Parathyroid adenoma (tissue), 2 donors: ENCODE results near the gene SNX8.
A peak's percentile ranks its signal among the peaks of the same experiment; 100 is the strongest.

Source experiments
- H2AFZ ChIP-seq: fragments of 300-600 bp; sonication (generic); one replicate; pipeline ENCODE4 v1.7.0; 2017; ENCODE audit warnings: antibody characterized with exemption, mild to moderate bottlenecking
- H3K27ac ChIP-seq: fragments of 300-600 bp; sonication (generic); one replicate; pipeline ENCODE4 v1.7.0; 2017
- H3K27me3 ChIP-seq: fragments of 300-600 bp; sonication (generic); one replicate; pipeline ENCODE4 v1.7.0; 2017; ENCODE audit warnings: low read length; ENCODE audit not compliant: control insufficient read depth, insufficient read depth
- H3K36me3 ChIP-seq: fragments of 300-600 bp; sonication (generic); one replicate; pipeline ENCODE4 v1.7.0; 2017; ENCODE audit warnings: low read length; ENCODE audit not compliant: control insufficient read depth, insufficient read depth
- H3K4me1 ChIP-seq: fragments of 300-600 bp; sonication (generic); one replicate; pipeline ENCODE4 v1.7.0; 2017; ENCODE audit warnings: control low read depth
- H3K4me2 ChIP-seq: fragments of 300-600 bp; sonication (generic); one replicate; pipeline ENCODE4 v1.7.0; 2017; ENCODE audit warnings: low read length
- H3K4me3 ChIP-seq: fragments of 300-600 bp; sonication (generic); one replicate; pipeline ENCODE4 v1.7.0; 2017; ENCODE audit warnings: low read depth, low read length
- H3K79me2 ChIP-seq: fragments of 300-600 bp; sonication (generic); one replicate; pipeline ENCODE4 v1.7.0; 2017; ENCODE audit warnings: control low read depth
- H3K9ac ChIP-seq: fragments of 300-600 bp; sonication (generic); one replicate; pipeline ENCODE4 v1.7.0; 2017; ENCODE audit warnings: mild to moderate bottlenecking
- H3K9me3 ChIP-seq: fragments of 300-600 bp; sonication (generic); one replicate; pipeline ENCODE4 v1.7.0; 2017; ENCODE audit warnings: low read length; ENCODE audit not compliant: control insufficient read depth
- CTCF ChIP-seq: fragments of 300-600 bp; sonication (generic); IDR thresholded peaks from one replicate; pipeline ENCODE4 v1.7.0; 2017; ENCODE audit warnings: antibody characterized with exemption, mild to moderate bottlenecking
- donor health status: primary hyperparathyroidism.

Gene SNX8

DNA sequence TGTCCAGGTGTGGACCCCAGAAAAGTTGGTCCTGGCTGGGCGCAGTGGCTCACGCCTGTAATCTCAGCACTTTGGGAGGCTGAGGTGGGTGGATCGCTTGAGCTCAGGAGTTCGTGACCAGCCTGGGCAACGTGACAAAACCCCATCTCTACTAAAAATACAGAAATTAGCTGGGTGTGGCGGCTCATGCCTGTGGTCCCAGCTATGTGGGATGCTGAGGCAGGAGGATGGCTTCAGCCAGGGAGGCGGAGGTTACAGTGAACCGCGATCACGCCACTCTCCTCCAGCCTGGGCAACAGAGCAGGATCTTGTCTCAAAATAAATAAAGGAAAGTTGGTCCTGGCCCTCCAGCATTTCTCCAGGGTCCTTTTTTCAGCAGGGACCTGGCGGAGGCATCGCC lies 70.8 kb downstream of the SNX8 start:
- Histone ChIP-seq H3K27ac (no peak overlapping the region), H3K4me1 (peaks cover 4% of the 10 kb centered on the region), H3K36me3 (no peaks in the 10 kb centered on the region)

DNA sequence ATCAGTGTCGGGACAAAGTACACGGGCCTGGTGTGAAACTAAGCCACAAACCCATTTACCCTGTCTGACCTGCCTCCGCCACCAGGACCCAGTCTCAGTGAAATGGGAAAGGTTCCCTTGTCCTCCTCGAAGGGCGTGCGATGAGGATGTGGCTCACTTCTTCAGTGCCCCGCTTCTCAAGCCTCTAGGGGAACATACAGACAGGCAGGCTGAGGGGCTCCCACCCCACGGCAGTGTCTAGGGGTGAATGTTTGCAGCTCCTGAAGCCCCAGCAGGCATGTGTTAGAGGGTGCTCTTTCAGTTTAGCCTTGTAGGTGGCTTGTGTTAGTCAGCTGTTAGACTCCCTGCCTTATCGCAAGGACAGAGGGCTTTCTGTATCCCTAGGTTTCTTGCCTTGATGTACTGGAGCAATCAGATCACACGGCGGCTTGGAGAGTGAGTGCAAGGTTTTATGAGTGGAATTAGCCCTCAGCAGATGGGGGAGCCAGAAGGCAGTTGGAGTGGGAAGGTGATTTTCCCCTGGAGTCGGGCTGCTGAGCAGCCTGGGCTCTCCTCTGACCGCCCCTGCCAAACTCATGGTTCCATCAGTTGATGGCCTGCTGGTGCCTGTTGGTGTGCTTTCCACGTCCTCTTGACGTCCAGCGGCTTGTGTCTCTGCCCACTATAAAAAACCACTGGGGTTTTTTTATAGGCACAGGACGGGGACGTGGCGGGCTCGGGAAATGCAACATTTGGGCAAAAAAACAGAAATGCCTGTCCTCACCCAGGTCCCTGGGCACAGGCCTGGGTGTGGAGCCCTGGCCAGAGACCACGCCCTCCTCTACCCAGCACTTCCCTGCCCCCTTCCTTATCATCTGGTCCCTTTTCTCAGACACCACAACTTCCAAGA lies 71.5 kb downstream of the SNX8 start:
- Histone ChIP-seq H3K9me3 (no peaks in the 10 kb centered on the region), H3K27me3 (no peaks in the 10 kb centered on the region), H3K4me3 (peak overlapping the region; percentile 86), H3K9ac (no peak overlapping the region), H3K27ac (no peak overlapping the region), H3K4me2 (peak overlapping the region; percentile 91), H3K79me2 (peaks cover 6% of the 10 kb centered on the region), H3K4me1 (peaks cover 4% of the 10 kb centered on the region), H3K36me3 (no peaks in the 10 kb centered on the region), H2AFZ (peak overlapping the region; percentile 98)
- TF ChIP-seq CTCF = no peak

More for the DNA sequence above, 70.8 kb downstream of the SNX8 start:
- Histone ChIP-seq H3K9me3 (no peaks in the 10 kb centered on the region), H3K9ac (no peak overlapping the region), H3K79me2 (peaks cover 6% of the 10 kb centered on the region), H3K4me2 (no peak overlapping the region), H2AFZ (no peak overlapping the region), H3K27me3 (no peaks in the 10 kb centered on the region), H3K4me3 (no peak overlapping the region)
- TF ChIP-seq CTCF = no peak

- Histone ChIP-seq H3K4me3 (peak within 1 kb of the TSS; percentile 86), H3K27ac (no peak within 1 kb of the TSS), H3K4me2 (peak within 1 kb of the TSS; percentile 91), H3K9me3 (no peaks in the 10 kb centered on the region), H3K9ac (peak within 1 kb of the TSS; percentile 31), H3K36me3 (no peaks in the 10 kb centered on the region), H3K79me2 (peaks cover 6% of the 10 kb centered on the region), H3K27me3 (no peaks in the 10 kb centered on the region), H3K4me1 (peaks cover 4% of the 10 kb centered on the region), H2AFZ (peak within 1 kb of the TSS; percentile 98)
- peak; percentile 10 for TF ChIP-seq CTCF
Measured at GRCh38 chr7:2241580-2242540, 72.4 kb downstream of the SNX8 start, which contains the start of the genes MRM2 and NUDT1. MRM2 (minus strand) TSS chr7:2242205; CDS start chr7:2242169, 36 bp downstream. NUDT1 (plus strand) TSS chr7:2242226; CDS start chr7:2244575, 2,349 bp downstream.

GRCh38 chr7:2239242-2239641 lies 75.0 kb downstream of the SNX8 start:
- Histone ChIP-seq H3K9me3 (no peaks in the 10 kb centered on the region), H3K27me3 (no peaks in the 10 kb centered on the region), H3K36me3 (no peaks in the 10 kb centered on the region), H3K9ac (no peak overlapping the region), H3K27ac (no peak overlapping the region), H3K79me2 (peaks cover 6% of the 10 kb centered on the region), H3K4me1 (peaks cover 4% of the 10 kb centered on the region), H3K4me3 (no peak overlapping the region), H3K4me2 (no peak overlapping the region), H2AFZ (no peak overlapping the region)
- no peak for TF ChIP-seq CTCF
